ENCODE data around the gene NOS1AP.

The NOS1AP gene

GRCh38 chr1:162367772-162368171 lies 298.3 kb downstream of the NOS1AP start:
- no peak for DNase-seq (ENCODE audit: low spot score)

- no peak for DNase-seq (ENCODE audit: low spot score)
These were observed 299.0 kb downstream of the NOS1AP start for GRCh38 chr1:162368451-162368850.

- DNase-seq (ENCODE audit: low spot score) = no peak
These were observed 300.1 kb downstream of the NOS1AP start for GRCh38 chr1:162369571-162369970.

- no peak for DNase-seq (ENCODE audit: low spot score)
These were observed 300.7 kb downstream of the NOS1AP start for GRCh38 chr1:162370161-162370560.

GRCh38 chr1:162370721-162371120 lies 301.2 kb downstream of the NOS1AP start:
- no peak for DNase-seq (ENCODE audit: low spot score)

GRCh38 chr1:162371611-162372010 lies 302.1 kb downstream of the NOS1AP start:
- no peak for DNase-seq (ENCODE audit: low spot score)

- no peak for DNase-seq (ENCODE audit: low spot score)
These were observed 302.9 kb downstream of the NOS1AP start for GRCh38 chr1:162372159-162373071.

- no peak for DNase-seq (ENCODE audit: low spot score)
These were observed 303.6 kb downstream of the NOS1AP start for GRCh38 chr1:162373072-162373427.

- peak; percentile 44 for DNase-seq (ENCODE audit: low spot score)
These were observed 304.2 kb downstream of the NOS1AP start for GRCh38 chr1:162373541-162374260.

GRCh38 chr1:162374406-162374805 lies 304.9 kb downstream of the NOS1AP start:
- no peak for DNase-seq (ENCODE audit: low spot score)

GRCh38 chr1:162375463-162375862 lies 306.0 kb downstream of the NOS1AP start:
- no peak for DNase-seq (ENCODE audit: low spot score)

- no peak for DNase-seq (ENCODE audit: low spot score)
These were observed 307.2 kb downstream of the NOS1AP start, which contains the start of gene SPATA46 for GRCh38 chr1:162376691-162377090. Gene SPATA46 (minus strand): TSS chr1:162376854. CDS start chr1:162376790, 64 bp downstream.

GRCh38 chr1:162380061-162380846 lies 310.8 kb downstream of the NOS1AP start:
- no peak for DNase-seq (ENCODE audit: low spot score)

- peak; percentile 64 for DNase-seq (ENCODE audit: low spot score)
These were observed 311.9 kb downstream of the NOS1AP start, which contains the start of gene C1orf226 for GRCh38 chr1:162381383-162381782. Gene C1orf226 (plus strand): TSS chr1:162381728. CDS start chr1:162381902, 174 bp downstream.

- no peak for DNase-seq (ENCODE audit: low spot score)
These were observed 312.7 kb downstream of the NOS1AP start for GRCh38 chr1:162381941-162382750.

- no peak for DNase-seq (ENCODE audit: low spot score)
These were observed 313.6 kb downstream of the NOS1AP start for GRCh38 chr1:162383091-162383490.

- DNase-seq (ENCODE audit: low spot score) = no peak
These were observed 314.0 kb downstream of the NOS1AP start for GRCh38 chr1:162383516-162383915.

- DNase-seq (ENCODE audit: low spot score) = no peak
These were observed 314.6 kb downstream of the NOS1AP start for GRCh38 chr1:162384116-162384515.

GRCh38 chr1:162384601-162385279 lies 315.2 kb downstream of the NOS1AP start:
- no peak for DNase-seq (ENCODE audit: low spot score)

GRCh38 chr1:162385280-162385623 lies 315.8 kb downstream of the NOS1AP start:
- no peak for DNase-seq (ENCODE audit: low spot score)

- no peak for DNase-seq (ENCODE audit: low spot score)
These were observed 316.2 kb downstream of the NOS1AP start for GRCh38 chr1:162385702-162386101.
